Mucosa of descending colon (tissue), 3 donors: ENCODE data around the gene KCNJ12. TPM values are rescaled to one million over a fixed set of nuclear protein-coding genes. Genes with fewer than 3 reads are reported as not detected.
"Not testable (repeated sequence)": the region's sequence is repeated elsewhere in the genome, so short reads cannot be mapped to it uniquely, and the experiment has no call there.

Experiments
- ATAC-seq: fragments of 200-7000 bp; cut with Tn5 transposase; one replicate; pipeline ENCODE4 v1.9.1; 2020; ENCODE audit warnings: mild to moderate bottlenecking, moderate library complexity
- DNase-seq, 3 donors: peaks; one replicate each; pipeline ENCODE4 v3.0.0-alpha.2; 2020
- H3K36me3 ChIP-seq: fragments of 200-600 bp; one replicate; pipeline ENCODE4 v1.8.0; 2021; ENCODE audit warnings: low read depth, mild to moderate bottlenecking
- H3K4me1 ChIP-seq: fragments of 200-600 bp; one replicate; pipeline ENCODE4 v1.8.0; 2021; ENCODE audit warnings: low read depth, mild to moderate bottlenecking
- H3K4me3 ChIP-seq: fragments of 200-600 bp; one replicate; pipeline ENCODE4 v1.8.0; 2021; ENCODE audit warnings: mild to moderate bottlenecking
- H3K9me3 ChIP-seq: fragments of 200-600 bp; one replicate; pipeline ENCODE4 v1.8.0; 2021; ENCODE audit warnings: mild to moderate bottlenecking
- CTCF ChIP-seq: fragments of 200-600 bp; IDR thresholded peaks from one replicate; pipeline ENCODE4 v1.8.0; 2022; ENCODE audit warnings: antibody characterized with exemption, mild to moderate bottlenecking
- intact Hi-C, 2 donors: fragments of 100-400 bp; cut with DNase I in 1 of 2; cut with micrococcal nuclease in 1 of 2; formaldehyde crosslinking; loops; one replicate each; pipeline versions ENCODE4 v1.11.0 to v1.11.1; 2022; cut with DNase I, micrococcal nuclease
- total RNA-seq, 3 donors: library from RNA; stranded (reverse); fragmentation: NEBNext Ultra II Directional in 2 of 3; extraction: Animal tissue kit (Norgen Biotek cat#: 25700) in 2 of 3; gene quantifications; one replicate each; pipeline versions ENCODE4 v1.2.1 to v1.2.4, GENCODE V29; 2021 to 2023
- donor health status: DM: no; HTN: no; CAD: no; lungs with moderate emphysema.
- donor health status: DM: no; HTN: no; CAD: no.
- donor health status: DM: no; HTN: yes; CAD: no.

Gene KCNJ12
- total RNA-seq, 3 donors from 2014 or later, result 0.67 to 1.9 (median 1.1) TPM

- H3K9me3 ChIP-seq, result no peaks in the 10 kb centered on the region
- intact Hi-C loops, result no loop called here
- TF ChIP-seq CTCF, result no peak
- no peak for ATAC-seq
- H3K4me3 ChIP-seq, result no peak overlapping the region
- peaks cover 3% of the 10 kb centered on the region for H3K4me1 ChIP-seq
- no peaks in the 10 kb centered on the region for H3K36me3 ChIP-seq
- DNase-seq, result peak in 1 of 3 donors; percentile 34
These were observed 41.8 kb downstream of the KCNJ12 start for GRCh38 chr17:21417921-21418320.

- no peak for TF ChIP-seq CTCF
- H3K4me1 ChIP-seq, result peaks cover 3% of the 10 kb centered on the region
- no peak for ATAC-seq
- H3K4me3 ChIP-seq, result no peak overlapping the region
- intact Hi-C loops, result no loop called here
- H3K36me3 ChIP-seq, result no peaks in the 10 kb centered on the region
- H3K9me3 ChIP-seq, result no peaks in the 10 kb centered on the region
- DNase-seq, result peak in 1 of 3 donors; percentile 44
These were observed 42.5 kb downstream of the KCNJ12 start for GRCh38 chr17:21418446-21419298.

- H3K36me3 ChIP-seq, result no peaks in the 10 kb centered on the region
- intact Hi-C loops, result no loop called here
- DNase-seq, result peak in 1 of 3 donors; percentile 42
- no peak for ATAC-seq
- H3K4me3 ChIP-seq, result no peak overlapping the region
- no peaks in the 10 kb centered on the region for H3K9me3 ChIP-seq
- no peak for TF ChIP-seq CTCF
- H3K4me1 ChIP-seq, result peaks cover 3% of the 10 kb centered on the region
These were observed 43.4 kb downstream of the KCNJ12 start for GRCh38 chr17:21419299-21420239.

GRCh38 chr17:21420503-21421090 is 44.4 kb downstream of the KCNJ12 start:
- ATAC-seq, H3K4me3 ChIP-seq, intact Hi-C loops, H3K9me3 ChIP-seq, H3K4me1 ChIP-seq, H3K36me3 ChIP-seq: not testable (repeated sequence)
- peak in 1 of 3 donors; percentile 29 for DNase-seq

DNA sequence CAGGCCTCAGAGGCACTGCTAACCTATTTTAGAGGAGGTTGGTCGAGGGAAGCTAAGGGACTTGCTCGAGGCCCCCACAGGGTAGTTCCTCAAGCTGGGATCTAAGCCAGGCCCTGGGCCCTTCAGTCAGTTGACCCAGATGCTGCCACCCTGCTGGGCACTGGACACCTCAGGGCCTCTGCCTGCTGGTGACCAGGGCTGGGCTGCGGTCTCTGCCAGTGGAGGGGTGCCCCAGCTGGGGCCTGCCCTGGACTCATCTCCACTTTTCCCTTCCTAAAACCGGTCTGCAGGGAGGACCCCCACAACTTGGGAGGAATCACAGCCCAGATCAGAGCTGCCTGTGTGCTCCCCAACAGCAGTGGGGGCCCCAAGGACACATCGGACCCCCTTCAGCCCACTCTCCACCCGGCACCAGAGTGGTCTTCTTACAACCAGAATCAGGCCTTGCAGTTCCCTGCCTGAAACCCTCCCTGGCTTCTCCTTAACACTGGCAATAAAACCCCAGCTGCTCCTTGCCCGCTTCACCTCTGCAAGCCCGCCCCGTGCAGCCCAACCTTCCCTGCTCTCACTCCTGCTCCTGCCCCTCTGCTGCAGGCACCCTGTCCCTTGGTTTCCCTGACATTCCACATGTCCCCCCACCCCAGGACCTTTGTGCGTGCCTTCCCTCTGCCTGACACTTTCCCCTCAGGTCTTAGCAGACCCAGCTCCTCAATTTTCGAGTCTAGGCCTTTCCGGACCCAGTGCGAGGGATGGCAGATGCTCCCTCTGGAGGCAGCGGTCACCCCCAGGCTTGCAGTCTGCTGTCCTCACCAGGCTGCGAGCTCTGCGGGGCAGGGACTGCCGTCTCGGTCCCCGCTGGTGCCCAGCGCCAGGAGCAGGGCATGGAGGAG is 45.5 kb downstream of the KCNJ12 start:
- H3K9me3 ChIP-seq, H3K36me3 ChIP-seq, H3K4me3 ChIP-seq, H3K4me1 ChIP-seq, intact Hi-C loops: not testable (repeated sequence)
- ATAC-seq (peak; percentile 46), DNase-seq (peak; percentile 24 to 55 (median 46))

GRCh38 chr17:21422311-21423189 is 46.4 kb downstream of the KCNJ12 start:
- H3K4me3 ChIP-seq, intact Hi-C loops, H3K4me1 ChIP-seq, H3K36me3 ChIP-seq, H3K9me3 ChIP-seq: not testable (repeated sequence)
- ATAC-seq (peak; percentile 60), DNase-seq (peak in 2 of 3 donors; percentile 24 to 52)

DNA sequence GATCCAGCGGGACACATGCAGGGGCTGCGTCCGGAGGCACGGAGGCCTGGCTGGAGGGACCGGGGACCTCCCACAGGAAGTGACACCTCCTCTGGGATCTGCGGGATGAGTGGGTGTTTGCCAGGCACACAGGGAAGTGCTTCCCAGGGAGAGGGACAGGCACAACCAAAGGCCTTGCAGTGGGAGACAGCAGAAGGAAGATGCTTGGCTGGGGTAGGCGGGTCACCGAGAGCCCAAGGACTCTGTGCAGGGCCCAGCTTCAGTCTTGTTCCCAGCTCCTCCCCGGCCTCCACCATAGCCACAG is 47.0 kb downstream of the KCNJ12 start:
- H3K4me3 ChIP-seq, H3K9me3 ChIP-seq, H3K4me1 ChIP-seq, intact Hi-C loops, H3K36me3 ChIP-seq: not testable (repeated sequence)
- ATAC-seq (peak; percentile 3), DNase-seq (peak in 1 of 3 donors; percentile 43)

- H3K4me3 ChIP-seq, ATAC-seq, intact Hi-C loops, H3K4me1 ChIP-seq, H3K9me3 ChIP-seq, H3K36me3 ChIP-seq: not testable (repeated sequence)
- peak in 1 of 3 donors; percentile 27 for DNase-seq
These were observed 48.5 kb downstream of the KCNJ12 start for GRCh38 chr17:21424697-21425096.
